Measurements from ENCODE around the gene STON2. TPM values are rescaled to one million over a fixed set of nuclear protein-coding genes. Genes with fewer than 3 reads are reported as not detected.

The STON2 gene, protein sequence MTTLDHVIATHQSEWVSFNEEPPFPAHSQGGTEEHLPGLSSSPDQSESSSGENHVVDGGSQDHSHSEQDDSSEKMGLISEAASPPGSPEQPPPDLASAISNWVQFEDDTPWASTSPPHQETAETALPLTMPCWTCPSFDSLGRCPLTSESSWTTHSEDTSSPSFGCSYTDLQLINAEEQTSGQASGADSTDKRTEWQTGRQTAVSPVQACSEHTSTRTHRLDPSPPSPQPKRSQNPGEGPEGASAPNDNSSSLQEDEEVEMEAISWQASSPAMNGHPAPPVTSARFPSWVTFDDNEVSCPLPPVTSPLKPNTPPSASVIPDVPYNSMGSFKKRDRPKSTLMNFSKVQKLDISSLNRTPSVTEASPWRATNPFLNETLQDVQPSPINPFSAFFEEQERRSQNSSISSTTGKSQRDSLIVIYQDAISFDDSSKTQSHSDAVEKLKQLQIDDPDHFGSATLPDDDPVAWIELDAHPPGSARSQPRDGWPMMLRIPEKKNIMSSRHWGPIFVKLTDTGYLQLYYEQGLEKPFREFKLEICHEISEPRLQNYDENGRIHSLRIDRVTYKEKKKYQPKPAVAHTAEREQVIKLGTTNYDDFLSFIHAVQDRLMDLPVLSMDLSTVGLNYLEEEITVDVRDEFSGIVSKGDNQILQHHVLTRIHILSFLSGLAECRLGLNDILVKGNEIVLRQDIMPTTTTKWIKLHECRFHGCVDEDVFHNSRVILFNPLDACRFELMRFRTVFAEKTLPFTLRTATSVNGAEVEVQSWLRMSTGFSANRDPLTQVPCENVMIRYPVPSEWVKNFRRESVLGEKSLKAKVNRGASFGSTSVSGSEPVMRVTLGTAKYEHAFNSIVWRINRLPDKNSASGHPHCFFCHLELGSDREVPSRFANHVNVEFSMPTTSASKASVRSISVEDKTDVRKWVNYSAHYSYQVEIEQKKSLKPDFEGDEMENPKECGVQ
- 0.14 and 0.30 TPM in 2 replicates for total RNA-seq

- Mint-ChIP-seq H3K36me3 (ENCODE audit: low read depth) (no peaks in the 10 kb centered on the region), H3K27ac (peak within 1 kb of the TSS; percentile 56), H3K27me3 (peaks cover 13% of the 10 kb centered on the region), H3K4me3 (no peak within 1 kb of the TSS), H3K9me3 (no peaks in the 10 kb centered on the region), H3K4me1 (peaks cover 18% of the 10 kb centered on the region)
- peak; percentile 60 for DNase-seq
- intact Hi-C loops (cut with micrococcal nuclease) = loop anchor here (5.0 kb wide), 2 partner anchors 72 to 178 kb away; partner anchors contain the start of gene GTF2A1
These were observed at the start of gene STON2 for GRCh38 chr14:81400202-81400678. STON2 (minus strand) TSS chr14:81400324; CDS start chr14:81398382, 1,942 bp downstream.

- intact Hi-C loops (cut with micrococcal nuclease) = no loop called here
- no peaks in the 10 kb centered on the region for H3K9me3 Mint-ChIP-seq
These were observed 49.5 kb upstream of the STON2 start for GRCh38 chr14:81449576-81449975.

GRCh38 chr14:81449114-81449513 is 49.0 kb upstream of the STON2 start:
- Mint-ChIP-seq H3K9me3 (no peaks in the 10 kb centered on the region), H3K36me3 (ENCODE audit: low read depth) (no peaks in the 10 kb centered on the region), H3K4me3 (no peak overlapping the region), H3K4me1 (no peaks in the 10 kb centered on the region), H3K27ac (no peak overlapping the region), H3K27me3 (peaks cover 16% of the 10 kb centered on the region)
- intact Hi-C loops (cut with micrococcal nuclease) = no loop called here
- no peak for DNase-seq

More at GRCh38 chr14:81449576-81449975, 49.5 kb upstream of the STON2 start:
- no peak overlapping the region for H3K27ac Mint-ChIP-seq
- no peaks in the 10 kb centered on the region for H3K4me1 Mint-ChIP-seq
- H3K4me3 Mint-ChIP-seq = no peak overlapping the region
- H3K36me3 Mint-ChIP-seq (ENCODE audit: low read depth) = no peaks in the 10 kb centered on the region
- no peak for DNase-seq
- H3K27me3 Mint-ChIP-seq = peaks cover 13% of the 10 kb centered on the region

- DNase-seq = no peak
- peaks cover 27% of the 10 kb centered on the region for H3K27me3 Mint-ChIP-seq
- H3K27ac Mint-ChIP-seq = no peak overlapping the region
- intact Hi-C loops (cut with micrococcal nuclease) = no loop called here
- H3K36me3 Mint-ChIP-seq (ENCODE audit: low read depth) = no peaks in the 10 kb centered on the region
- H3K4me3 Mint-ChIP-seq = no peak overlapping the region
- H3K9me3 Mint-ChIP-seq = no peaks in the 10 kb centered on the region
- H3K4me1 Mint-ChIP-seq = no peaks in the 10 kb centered on the region
These were observed 47.1 kb upstream of the STON2 start for GRCh38 chr14:81447021-81447764.

- no peak overlapping the region for H3K27ac Mint-ChIP-seq
- no peak overlapping the region for H3K4me3 Mint-ChIP-seq
- no peaks in the 10 kb centered on the region for H3K36me3 Mint-ChIP-seq (ENCODE audit: low read depth)
- DNase-seq = no peak
- no peaks in the 10 kb centered on the region for H3K9me3 Mint-ChIP-seq
- intact Hi-C loops (cut with micrococcal nuclease) = no loop called here
- H3K27me3 Mint-ChIP-seq = peaks cover 32% of the 10 kb centered on the region
- no peaks in the 10 kb centered on the region for H3K4me1 Mint-ChIP-seq
These were observed 46.3 kb upstream of the STON2 start for GRCh38 chr14:81446279-81447007.

- Mint-ChIP-seq H3K36me3 (ENCODE audit: low read depth) (no peaks in the 10 kb centered on the region), H3K27me3 (peaks cover 60% of the 10 kb centered on the region), H3K27ac (no peak overlapping the region), H3K9me3 (no peaks in the 10 kb centered on the region), H3K4me3 (no peak overlapping the region), H3K4me1 (peaks cover 7% of the 10 kb centered on the region)
- intact Hi-C loops (cut with micrococcal nuclease) = no loop called here
- no peak for DNase-seq
These were observed 41.6 kb upstream of the STON2 start for GRCh38 chr14:81441626-81442134.

- no peak for DNase-seq
- intact Hi-C loops (cut with micrococcal nuclease) = no loop called here
- Mint-ChIP-seq H3K4me3 (no peak overlapping the region), H3K27me3 (peaks cover 68% of the 10 kb centered on the region), H3K9me3 (no peaks in the 10 kb centered on the region), H3K27ac (no peak overlapping the region), H3K36me3 (ENCODE audit: low read depth) (no peaks in the 10 kb centered on the region), H3K4me1 (peaks cover 9% of the 10 kb centered on the region)
These were observed 39.9 kb upstream of the STON2 start for GRCh38 chr14:81440041-81440440.

GRCh38 chr14:81437244-81437643 is 37.1 kb upstream of the STON2 start:
- Mint-ChIP-seq H3K4me3 (peak overlapping the region; percentile 59), H3K27me3 (peaks cover 81% of the 10 kb centered on the region), H3K9me3 (no peaks in the 10 kb centered on the region), H3K36me3 (ENCODE audit: low read depth) (no peaks in the 10 kb centered on the region), H3K4me1 (peaks cover 9% of the 10 kb centered on the region), H3K27ac (no peak overlapping the region)
- DNase-seq = no peak
- intact Hi-C loops (cut with micrococcal nuclease) = no loop called here

DNA sequence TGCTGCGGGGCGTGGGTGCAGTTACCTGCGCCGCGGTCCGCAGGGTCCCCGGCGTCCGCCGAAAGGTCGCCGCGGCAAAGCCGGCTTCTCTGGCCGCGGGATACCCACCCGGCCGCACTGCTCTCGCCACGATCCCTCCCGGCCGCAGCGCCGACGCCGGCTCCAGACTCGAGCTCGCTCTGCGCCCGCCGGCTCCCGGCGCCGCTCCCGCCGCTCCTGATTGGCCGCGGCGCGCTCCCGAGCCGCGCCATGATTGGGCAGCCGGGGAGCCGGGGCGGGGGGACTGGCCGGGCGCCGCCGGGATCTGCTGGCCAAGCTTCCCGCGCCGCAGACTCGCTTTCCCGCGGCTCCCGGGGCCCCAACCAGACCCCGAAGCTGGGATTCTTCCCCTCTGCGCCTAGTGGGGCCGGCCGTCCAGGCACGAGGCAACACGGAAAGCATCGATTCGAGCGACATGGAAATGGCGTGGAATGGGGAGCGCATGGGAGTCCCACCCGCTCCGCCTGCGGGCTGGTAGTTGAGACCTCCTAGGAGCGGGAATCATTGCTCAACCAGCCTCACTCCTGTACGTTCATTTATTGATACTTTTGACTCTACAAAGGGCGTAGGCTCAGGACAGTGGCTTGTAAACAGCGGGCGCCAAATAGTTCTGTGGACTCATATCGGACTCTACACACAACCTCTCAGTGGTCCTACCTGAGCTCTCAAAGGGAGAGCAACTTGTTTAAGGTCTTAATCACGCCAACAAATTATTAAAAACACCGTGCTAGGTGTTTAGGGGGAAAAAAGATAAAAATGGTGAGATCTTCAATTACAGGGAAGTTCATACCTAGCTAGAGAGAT is 36.4 kb upstream of the STON2 start:
- peak; percentile 85 for DNase-seq
- H3K27me3 Mint-ChIP-seq = peaks cover 81% of the 10 kb centered on the region
- peaks cover 9% of the 10 kb centered on the region for H3K4me1 Mint-ChIP-seq
- no peak overlapping the region for H3K27ac Mint-ChIP-seq
- no peaks in the 10 kb centered on the region for H3K36me3 Mint-ChIP-seq (ENCODE audit: low read depth)
- intact Hi-C loops (cut with micrococcal nuclease) = no loop called here
- peak overlapping the region; percentile 59 for H3K4me3 Mint-ChIP-seq
- H3K9me3 Mint-ChIP-seq = no peaks in the 10 kb centered on the region

GRCh38 chr14:81435391-81436295 is 35.5 kb upstream of the STON2 start:
- H3K36me3 Mint-ChIP-seq (ENCODE audit: low read depth) = no peaks in the 10 kb centered on the region
- DNase-seq = peak; percentile 68
- H3K27ac Mint-ChIP-seq = no peak overlapping the region
- peaks cover 9% of the 10 kb centered on the region for H3K4me1 Mint-ChIP-seq
- intact Hi-C loops (cut with micrococcal nuclease) = no loop called here
- H3K4me3 Mint-ChIP-seq = peak overlapping the region; percentile 71
- peaks cover 75% of the 10 kb centered on the region for H3K27me3 Mint-ChIP-seq
- no peaks in the 10 kb centered on the region for H3K9me3 Mint-ChIP-seq

- intact Hi-C loops (cut with micrococcal nuclease) = no loop called here
- no peak for DNase-seq
- no peaks in the 10 kb centered on the region for H3K36me3 Mint-ChIP-seq (ENCODE audit: low read depth)
- H3K4me3 Mint-ChIP-seq = peak overlapping the region; percentile 71
- H3K27me3 Mint-ChIP-seq = peaks cover 71% of the 10 kb centered on the region
- H3K9me3 Mint-ChIP-seq = no peaks in the 10 kb centered on the region
- peaks cover 9% of the 10 kb centered on the region for H3K4me1 Mint-ChIP-seq
- H3K27ac Mint-ChIP-seq = no peak overlapping the region
These were observed 34.9 kb upstream of the STON2 start for GRCh38 chr14:81435048-81435390.

Data from activated CD4-positive, alpha-beta T cell treated with anti-CD3 and anti-CD28 coated beads, Interleukin-2, amount 10 ng/mL, durations not matched to agents 24 days and 14 days (primary cell).